ENCODE measurements around the gene WRAP73. TPM values are rescaled to one million over a fixed set of nuclear protein-coding genes. Genes with fewer than 3 reads are reported as not detected.

The WRAP73 gene
- total RNA-seq, 2 experiments from 2014 or later: 22.3 to 22.7 TPM

GRCh38 chr1:3657578-3658230 is 7.8 kb upstream of the WRAP73 start:
- H3K36me3 Mint-ChIP-seq (ENCODE audit: low read depth): no peaks in the 10 kb centered on the region
- Histone ChIP-seq H3K4me3 (ENCODE audit: low read length) (no peak overlapping the region), H3K27me3 (ENCODE audit: control insufficient read depth in 1 of 2, insufficient read depth in 2 of 2, low read length in 2 of 2) (peaks cover 22 to 29% of the 10 kb centered on the region in 2 experiments), H3K27ac (ENCODE audit: low read depth in 1 of 2, low read length in 2 of 2) (no peak overlapping the region), H3K36me3 (ENCODE audit: insufficient read depth, low read length) (no peaks in the 10 kb centered on the region), H3K9me3 (ENCODE audit: control insufficient read depth in 1 of 2, insufficient read depth in 1 of 2, low read length in 2 of 2) (peaks cover 0 to 5% of the 10 kb centered on the region in 2 experiments), H3K4me1 (ENCODE audit: insufficient read depth, low read length) (peaks cover 2% of the 10 kb centered on the region)
- H3K4me1 Mint-ChIP-seq (ENCODE audit: low read depth): peaks cover 5% of the 10 kb centered on the region
- no peaks in the 10 kb centered on the region for H3K9me3 Mint-ChIP-seq
- intact Hi-C loops (cut with DNase I, micrococcal nuclease): no loop called here
- no peak for DNase-seq
- peaks cover 57% of the 10 kb centered on the region for H3K27me3 Mint-ChIP-seq
- no peak for ATAC-seq (ENCODE audit: poor library complexity)
- H3K4me3 Mint-ChIP-seq: no peak overlapping the region
- H3K27ac Mint-ChIP-seq: no peak overlapping the region
- ChIA-PET POLR2A (no interaction called here), CTCF (no interaction called here)
- TF ChIP-seq, protein P1, sequence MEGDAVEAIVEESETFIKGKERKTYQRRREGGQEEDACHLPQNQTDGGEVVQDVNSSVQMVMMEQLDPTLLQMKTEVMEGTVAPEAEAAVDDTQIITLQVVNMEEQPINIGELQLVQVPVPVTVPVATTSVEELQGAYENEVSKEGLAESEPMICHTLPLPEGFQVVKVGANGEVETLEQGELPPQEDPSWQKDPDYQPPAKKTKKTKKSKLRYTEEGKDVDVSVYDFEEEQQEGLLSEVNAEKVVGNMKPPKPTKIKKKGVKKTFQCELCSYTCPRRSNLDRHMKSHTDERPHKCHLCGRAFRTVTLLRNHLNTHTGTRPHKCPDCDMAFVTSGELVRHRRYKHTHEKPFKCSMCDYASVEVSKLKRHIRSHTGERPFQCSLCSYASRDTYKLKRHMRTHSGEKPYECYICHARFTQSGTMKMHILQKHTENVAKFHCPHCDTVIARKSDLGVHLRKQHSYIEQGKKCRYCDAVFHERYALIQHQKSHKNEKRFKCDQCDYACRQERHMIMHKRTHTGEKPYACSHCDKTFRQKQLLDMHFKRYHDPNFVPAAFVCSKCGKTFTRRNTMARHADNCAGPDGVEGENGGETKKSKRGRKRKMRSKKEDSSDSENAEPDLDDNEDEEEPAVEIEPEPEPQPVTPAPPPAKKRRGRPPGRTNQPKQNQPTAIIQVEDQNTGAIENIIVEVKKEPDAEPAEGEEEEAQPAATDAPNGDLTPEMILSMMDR (IDR thresholded peaks at IDR 0.05): no peak

- H3K9me3 Mint-ChIP-seq: no peaks in the 10 kb centered on the region
- H3K4me3 Mint-ChIP-seq: no peak overlapping the region
- intact Hi-C loops (cut with DNase I, micrococcal nuclease): no loop called here
- CTCF ChIA-PET: no interaction called here
- ATAC-seq (ENCODE audit: poor library complexity) (no peak), DNase-seq (no peak)
- TF ChIP-seq, protein P1 (IDR thresholded peaks at IDR 0.05): no peak
- H3K9me3 ChIP-seq (ENCODE audit: control insufficient read depth in 1 of 2, insufficient read depth in 1 of 2, low read length in 2 of 2): peaks cover 0 to 7% of the 10 kb centered on the region in 2 experiments
- peaks cover 57% of the 10 kb centered on the region for H3K27me3 Mint-ChIP-seq
- peaks cover 4% of the 10 kb centered on the region for H3K4me1 ChIP-seq (ENCODE audit: insufficient read depth, low read length)
- no peak overlapping the region for H3K27ac Mint-ChIP-seq
- H3K27ac ChIP-seq (ENCODE audit: low read depth in 1 of 2, low read length in 2 of 2): no peak overlapping the region
- POLR2A ChIA-PET: no interaction called here
- peaks cover 24 to 34% of the 10 kb centered on the region in 2 experiments for H3K27me3 ChIP-seq (ENCODE audit: control insufficient read depth in 1 of 2, insufficient read depth in 2 of 2, low read length in 2 of 2)
- H3K4me3 ChIP-seq (ENCODE audit: low read length): no peak overlapping the region
- H3K36me3 ChIP-seq (ENCODE audit: insufficient read depth, low read length): no peaks in the 10 kb centered on the region
- no peaks in the 10 kb centered on the region for H3K36me3 Mint-ChIP-seq (ENCODE audit: low read depth)
- H3K4me1 Mint-ChIP-seq (ENCODE audit: low read depth): peaks cover 5% of the 10 kb centered on the region
Observed at GRCh38 chr1:3657096-3657475, 7.2 kb upstream of the WRAP73 start.

- Mint-ChIP-seq H3K27ac (no peak overlapping the region), H3K4me3 (no peak overlapping the region), H3K27me3 (peaks cover 57% of the 10 kb centered on the region), H3K36me3 (ENCODE audit: low read depth) (no peaks in the 10 kb centered on the region), H3K4me1 (ENCODE audit: low read depth) (peaks cover 5% of the 10 kb centered on the region), H3K9me3 (no peaks in the 10 kb centered on the region)
- TF ChIP-seq, protein P1 (IDR thresholded peaks at IDR 0.05): no peak
- peaks cover 0 to 10% of the 10 kb centered on the region in 2 experiments for H3K9me3 ChIP-seq (ENCODE audit: control insufficient read depth in 1 of 2, insufficient read depth in 1 of 2, low read length in 2 of 2)
- no peaks in the 10 kb centered on the region for H3K36me3 ChIP-seq (ENCODE audit: insufficient read depth, low read length)
- ChIA-PET CTCF (interaction anchor here (1.3 kb wide), 1 partner anchor 38 kb away, joined by 4 read pairs; no protein-coding TSS in a partner anchor), POLR2A (no interaction called here)
- peaks cover 9% of the 10 kb centered on the region for H3K4me1 ChIP-seq (ENCODE audit: insufficient read depth, low read length)
- no peak overlapping the region for H3K27ac ChIP-seq (ENCODE audit: low read depth in 1 of 2, low read length in 2 of 2)
- ATAC-seq (ENCODE audit: poor library complexity): no peak
- DNase-seq: no peak
- no peak overlapping the region for H3K4me3 ChIP-seq (ENCODE audit: low read length)
- intact Hi-C loops (cut with DNase I, micrococcal nuclease): no loop called here
- H3K27me3 ChIP-seq (ENCODE audit: control insufficient read depth in 1 of 2, insufficient read depth in 2 of 2, low read length in 2 of 2): peaks cover 28 to 39% of the 10 kb centered on the region in 2 experiments
Observed at GRCh38 chr1:3656450-3657095, 6.7 kb upstream of the WRAP73 start.
